ENCODE data around the gene ARMH4. TPM values are rescaled to one million over a fixed set of nuclear protein-coding genes. Genes with fewer than 3 reads are reported as not detected.

The ARMH4 gene
- total and polyA plus RNA-seq, 8 donors: 2.0 to 19.4 (median 15.7) TPM

GRCh38 chr14:58026219-58026618 is 125.8 kb downstream of the ARMH4 start:
- no peaks in the 10 kb centered on the region for H3K4me1 ChIP-seq
- H3K27ac ChIP-seq: no peak overlapping the region
- no peaks in the 10 kb centered on the region for H3K36me3 ChIP-seq
- no peak for ATAC-seq
- DNase-seq: no peak
- no peak for TF ChIP-seq CTCF (IDR thresholded peaks at IDR 0.05)
- H3K4me3 ChIP-seq: no peak overlapping the region
- H3K9me3 ChIP-seq: no peaks in the 10 kb centered on the region
- no peaks in the 10 kb centered on the region for H3K27me3 ChIP-seq
- intact Hi-C loops (cut with DNase I): no loop called here

DNA sequence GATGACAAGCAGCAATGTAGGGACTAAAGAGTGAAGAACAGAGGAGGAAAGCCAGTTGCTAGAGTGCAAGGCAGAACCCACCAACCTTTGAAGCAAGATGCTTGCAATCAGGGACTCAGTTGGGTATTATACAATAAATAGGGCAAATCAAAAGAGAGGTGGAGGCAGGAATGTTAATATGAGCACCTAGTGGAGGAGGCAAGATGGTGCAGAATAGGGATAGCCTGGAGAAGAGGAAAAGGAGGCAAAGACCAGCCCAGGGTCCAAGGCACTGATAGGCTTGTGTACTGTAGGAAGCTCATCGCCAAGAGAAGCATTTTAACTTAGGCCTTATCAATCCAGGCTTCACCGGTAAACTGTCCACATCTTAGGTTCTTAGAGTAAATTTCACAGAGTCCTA is 137.2 kb downstream of the ARMH4 start:
- DNase-seq (no peak), ATAC-seq (no peak)
- no peaks in the 10 kb centered on the region for H3K36me3 ChIP-seq
- H3K27ac ChIP-seq: no peak overlapping the region
- H3K4me3 ChIP-seq: no peak overlapping the region
- H3K27me3 ChIP-seq: no peaks in the 10 kb centered on the region
- TF ChIP-seq CTCF (IDR thresholded peaks at IDR 0.05): no peak
- no peaks in the 10 kb centered on the region for H3K4me1 ChIP-seq
- no peaks in the 10 kb centered on the region for H3K9me3 ChIP-seq
- intact Hi-C loops (cut with DNase I): no loop called here

DNA sequence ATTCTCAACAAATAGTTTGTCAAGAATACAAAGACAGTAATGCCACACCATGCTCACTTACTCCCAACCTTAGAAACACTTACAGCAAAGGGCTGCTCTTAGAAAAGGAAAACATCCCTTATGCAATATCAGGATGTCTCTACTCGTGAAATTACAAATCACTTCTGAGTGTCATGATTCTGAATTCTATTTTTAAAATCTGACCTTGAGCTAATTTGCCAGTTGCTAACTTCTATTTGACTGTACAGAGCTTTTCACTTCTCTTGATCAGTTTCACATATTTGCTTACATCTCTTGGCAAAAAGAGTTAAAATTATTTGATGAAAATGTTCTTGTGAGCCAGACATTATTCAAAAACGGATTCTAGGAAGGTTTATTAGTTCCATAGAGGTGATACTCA is 149.4 kb downstream of the ARMH4 start:
- Histone ChIP-seq H3K36me3 (no peaks in the 10 kb centered on the region), H3K27ac (no peak overlapping the region), H3K4me1 (no peaks in the 10 kb centered on the region), H3K9me3 (no peaks in the 10 kb centered on the region), H3K27me3 (no peaks in the 10 kb centered on the region), H3K4me3 (no peak overlapping the region)
- DNase-seq (no peak), ATAC-seq (no peak)
- intact Hi-C loops (cut with DNase I): no loop called here
- no peak for TF ChIP-seq CTCF (IDR thresholded peaks at IDR 0.05)

GRCh38 chr14:57999979-58000378 is 152.0 kb downstream of the ARMH4 start:
- no peak overlapping the region for H3K4me3 ChIP-seq
- no peak for TF ChIP-seq CTCF (IDR thresholded peaks at IDR 0.05)
- DNase-seq (no peak), ATAC-seq (no peak)
- H3K4me1 ChIP-seq: no peaks in the 10 kb centered on the region
- no peaks in the 10 kb centered on the region for H3K9me3 ChIP-seq
- no peak overlapping the region for H3K27ac ChIP-seq
- intact Hi-C loops (cut with DNase I): no loop called here
- no peaks in the 10 kb centered on the region for H3K36me3 ChIP-seq
- H3K27me3 ChIP-seq: no peaks in the 10 kb centered on the region

- H3K36me3 ChIP-seq: no peaks in the 10 kb centered on the region
- H3K4me1 ChIP-seq: no peaks in the 10 kb centered on the region
- ATAC-seq (no peak), DNase-seq (no peak)
- no peaks in the 10 kb centered on the region for H3K9me3 ChIP-seq
- TF ChIP-seq CTCF (IDR thresholded peaks at IDR 0.05): no peak
- H3K4me3 ChIP-seq: no peak overlapping the region
- H3K27me3 ChIP-seq: no peaks in the 10 kb centered on the region
- intact Hi-C loops (cut with DNase I): no loop called here
- no peak overlapping the region for H3K27ac ChIP-seq
Observed at GRCh38 chr14:57999471-57999870, 152.5 kb downstream of the ARMH4 start.
